Measurements from ENCODE around the gene DDX59.
"Not testable (repeated sequence)": the region's sequence is repeated elsewhere in the genome, so short reads cannot be mapped to it uniquely, and the experiment has no call there.

The DDX59 gene

GRCh38 chr1:200670242-200671118 is 773 bp upstream of the DDX59 start:
- DNase-seq = peak; percentile 52

- no peak for DNase-seq
Measured at GRCh38 chr1:200668514-200669313, 993 bp downstream of the DDX59 start.

- no peak for DNase-seq
Measured at GRCh38 chr1:200666309-200666708, 3.4 kb downstream of the DDX59 start.

GRCh38 chr1:200665861-200666260 is 3.8 kb downstream of the DDX59 start:
- DNase-seq = no peak

- no peak for DNase-seq
Measured at GRCh38 chr1:200660719-200661118, 9.0 kb downstream of the DDX59 start.

GRCh38 chr1:200659269-200659668 is 10.4 kb downstream of the DDX59 start:
- no peak for DNase-seq

- no peak for DNase-seq
Measured at GRCh38 chr1:200658037-200658818, 11.5 kb downstream of the DDX59 start.

GRCh38 chr1:200654660-200655059 is 15.0 kb downstream of the DDX59 start:
- no peak for DNase-seq

- DNase-seq = no peak
Measured at GRCh38 chr1:200653022-200653462, 16.7 kb downstream of the DDX59 start.

GRCh38 chr1:200652378-200652777 is 17.3 kb downstream of the DDX59 start:
- no peak for DNase-seq

- no peak for DNase-seq
Measured at GRCh38 chr1:200646515-200646914, 23.2 kb downstream of the DDX59 start.

- no peak for DNase-seq
Measured at GRCh38 chr1:200644021-200644420, 25.7 kb downstream of the DDX59 start.

- no peak for DNase-seq
Measured at GRCh38 chr1:200642481-200642880, 27.2 kb downstream of the DDX59 start.

GRCh38 chr1:200640963-200641401 is 28.7 kb downstream of the DDX59 start:
- DNase-seq = no peak

GRCh38 chr1:200640373-200640962 is 29.2 kb downstream of the DDX59 start:
- DNase-seq = no peak

- no peak for DNase-seq
Measured at GRCh38 chr1:200638073-200638472, 31.6 kb downstream of the DDX59 start.

GRCh38 chr1:200636681-200637080 is 33.0 kb downstream of the DDX59 start:
- no peak for DNase-seq

GRCh38 chr1:200634261-200635122 is 35.2 kb downstream of the DDX59 start:
- DNase-seq = no peak

GRCh38 chr1:200631375-200631774 is 38.3 kb downstream of the DDX59 start:
- no peak for DNase-seq

- not testable (repeated sequence) for DNase-seq
Measured at GRCh38 chr1:200630515-200630899, 39.2 kb downstream of the DDX59 start.

GRCh38 chr1:200629876-200630514 is 39.7 kb downstream of the DDX59 start:
- DNase-seq = no peak
